Mononuclear cell (primary cell): ENCODE results near the gene ATG9B. TPM values are rescaled to one million over a fixed set of nuclear protein-coding genes. Genes with fewer than 3 reads are reported as not detected.
"Not testable (repeated sequence)": the region's sequence is repeated elsewhere in the genome, so short reads cannot be mapped to it uniquely, and the experiment has no call there.

Experiments used
- H3K27me3 ChIP-seq: 2 replicates; pipeline ENCODE4 v1.6.0; 2011; ENCODE audit warnings: low read length, control low read depth; ENCODE audit not compliant: insufficient read depth
- H3K4me1 ChIP-seq: 2 replicates; pipeline ENCODE4 v1.5.1; 2011; ENCODE audit warnings: mild to moderate bottlenecking, low read length, control low read depth; ENCODE audit not compliant: insufficient read depth
- H3K4me3 ChIP-seq: 2 replicates; pipeline ENCODE4 v1.5.1; 2011; ENCODE audit warnings: mild to moderate bottlenecking, low read length, moderate library complexity
- H3K9me3 ChIP-seq: 2 replicates; pipeline ENCODE4 v1.5.1; 2011; ENCODE audit warnings: low read depth, mild to moderate bottlenecking, control low read depth, low read length
- total RNA-seq: library from RNA; depleted of rRNA; stranded (reverse); fragments of >200 nt; gene quantifications from one replicate; pipeline ENCODE4 v1.2.3, GENCODE V29; 2012

ATG9B gene
- total RNA-seq, 1 donor = 3.6 TPM

GRCh38 chr7:151033864-151034249 lies 9.6 kb upstream of the ATG9B start:
- no peak overlapping the region for H3K4me3 ChIP-seq
- H3K27me3 ChIP-seq = no peaks in the 10 kb centered on the region
- no peaks in the 10 kb centered on the region for H3K9me3 ChIP-seq
- H3K4me1 ChIP-seq = peaks cover 12% of the 10 kb centered on the region

- Histone ChIP-seq H3K9me3 (no peaks in the 10 kb centered on the region), H3K4me3 (no peak overlapping the region), H3K4me1 (peaks cover 12% of the 10 kb centered on the region), H3K27me3 (no peaks in the 10 kb centered on the region)
Measured at GRCh38 chr7:151032936-151033863, 8.9 kb upstream of the ATG9B start.

GRCh38 chr7:151031011-151031410 lies 6.7 kb upstream of the ATG9B start:
- no peak overlapping the region for H3K4me3 ChIP-seq
- no peaks in the 10 kb centered on the region for H3K9me3 ChIP-seq
- no peaks in the 10 kb centered on the region for H3K27me3 ChIP-seq
- peaks cover 18% of the 10 kb centered on the region for H3K4me1 ChIP-seq

GRCh38 chr7:151028948-151029501 lies 4.7 kb upstream of the ATG9B start:
- Histone ChIP-seq H3K4me3 (peak overlapping the region; percentile 65), H3K9me3 (no peaks in the 10 kb centered on the region), H3K27me3 (no peaks in the 10 kb centered on the region), H3K4me1 (peaks cover 18% of the 10 kb centered on the region)

GRCh38 chr7:151028131-151028947 lies 4.0 kb upstream of the ATG9B start, which contains the start of gene ABCB8:
TSS of gene ABCB8 (plus strand) at chr7:151028450. CDS start at chr7:151028516, 66 bp downstream.
- Histone ChIP-seq H3K4me3 (peak within 1 kb of the TSS; percentile 65), H3K9me3 (no peaks in the 10 kb centered on the region), H3K27me3 (no peaks in the 10 kb centered on the region), H3K4me1 (peaks cover 18% of the 10 kb centered on the region)

- H3K27me3 ChIP-seq = not testable (repeated sequence)
Measured at GRCh38 chr7:151027728-151028130, 3.4 kb upstream of the ATG9B start.

GRCh38 chr7:151026771-151027727 lies 2.8 kb upstream of the ATG9B start:
- H3K4me3 ChIP-seq, H3K9me3 ChIP-seq, H3K27me3 ChIP-seq: not testable (repeated sequence)
- H3K4me1 ChIP-seq = peaks cover 18% of the 10 kb centered on the region

More at GRCh38 chr7:151027728-151028130, 3.4 kb upstream of the ATG9B start:
- H3K4me1 ChIP-seq = peaks cover 18% of the 10 kb centered on the region
- H3K9me3 ChIP-seq = not testable (repeated sequence)
- peak overlapping the region; percentile 65 for H3K4me3 ChIP-seq

- Histone ChIP-seq H3K27me3 (no peaks in the 10 kb centered on the region), H3K4me1 (peaks cover 18% of the 10 kb centered on the region), H3K4me3 (no peak overlapping the region), H3K9me3 (no peaks in the 10 kb centered on the region)
Measured at GRCh38 chr7:151025924-151026671, 1.8 kb upstream of the ATG9B start.

GRCh38 chr7:151023232-151023631 lies 1.1 kb downstream of the ATG9B start:
- Histone ChIP-seq H3K4me1 (peaks cover 18% of the 10 kb centered on the region), H3K27me3 (peaks cover 23% of the 10 kb centered on the region), H3K4me3 (no peak overlapping the region), H3K9me3 (no peaks in the 10 kb centered on the region)

- no peak overlapping the region for H3K4me3 ChIP-seq
- peaks cover 27% of the 10 kb centered on the region for H3K4me1 ChIP-seq
- peaks cover 24% of the 10 kb centered on the region for H3K27me3 ChIP-seq
- H3K9me3 ChIP-seq = no peaks in the 10 kb centered on the region
Measured at GRCh38 chr7:151020231-151020630, 4.1 kb downstream of the ATG9B start.

GRCh38 chr7:151019130-151019447 lies 5.2 kb downstream of the ATG9B start:
- no peaks in the 10 kb centered on the region for H3K9me3 ChIP-seq
- H3K27me3 ChIP-seq = peaks cover 24% of the 10 kb centered on the region
- H3K4me3 ChIP-seq = no peak overlapping the region
- H3K4me1 ChIP-seq = peaks cover 39% of the 10 kb centered on the region

- H3K4me3 ChIP-seq = no peak overlapping the region
- no peaks in the 10 kb centered on the region for H3K9me3 ChIP-seq
- peaks cover 24% of the 10 kb centered on the region for H3K27me3 ChIP-seq
- H3K4me1 ChIP-seq = peaks cover 44% of the 10 kb centered on the region
Measured at GRCh38 chr7:151018421-151019129, 5.7 kb downstream of the ATG9B start.

GRCh38 chr7:151017953-151018420 lies 6.3 kb downstream of the ATG9B start:
- no peaks in the 10 kb centered on the region for H3K9me3 ChIP-seq
- H3K4me1 ChIP-seq = peaks cover 47% of the 10 kb centered on the region
- H3K27me3 ChIP-seq = peaks cover 26% of the 10 kb centered on the region
- no peak overlapping the region for H3K4me3 ChIP-seq
